ENCODE measurements around the gene PUDP.
A peak's percentile ranks its signal among the peaks of the same experiment; 100 is the strongest.
"Not testable (repeated sequence)": the region's sequence is repeated elsewhere in the genome, so short reads cannot be mapped to it uniquely, and the experiment has no call there.

The PUDP gene

DNA sequence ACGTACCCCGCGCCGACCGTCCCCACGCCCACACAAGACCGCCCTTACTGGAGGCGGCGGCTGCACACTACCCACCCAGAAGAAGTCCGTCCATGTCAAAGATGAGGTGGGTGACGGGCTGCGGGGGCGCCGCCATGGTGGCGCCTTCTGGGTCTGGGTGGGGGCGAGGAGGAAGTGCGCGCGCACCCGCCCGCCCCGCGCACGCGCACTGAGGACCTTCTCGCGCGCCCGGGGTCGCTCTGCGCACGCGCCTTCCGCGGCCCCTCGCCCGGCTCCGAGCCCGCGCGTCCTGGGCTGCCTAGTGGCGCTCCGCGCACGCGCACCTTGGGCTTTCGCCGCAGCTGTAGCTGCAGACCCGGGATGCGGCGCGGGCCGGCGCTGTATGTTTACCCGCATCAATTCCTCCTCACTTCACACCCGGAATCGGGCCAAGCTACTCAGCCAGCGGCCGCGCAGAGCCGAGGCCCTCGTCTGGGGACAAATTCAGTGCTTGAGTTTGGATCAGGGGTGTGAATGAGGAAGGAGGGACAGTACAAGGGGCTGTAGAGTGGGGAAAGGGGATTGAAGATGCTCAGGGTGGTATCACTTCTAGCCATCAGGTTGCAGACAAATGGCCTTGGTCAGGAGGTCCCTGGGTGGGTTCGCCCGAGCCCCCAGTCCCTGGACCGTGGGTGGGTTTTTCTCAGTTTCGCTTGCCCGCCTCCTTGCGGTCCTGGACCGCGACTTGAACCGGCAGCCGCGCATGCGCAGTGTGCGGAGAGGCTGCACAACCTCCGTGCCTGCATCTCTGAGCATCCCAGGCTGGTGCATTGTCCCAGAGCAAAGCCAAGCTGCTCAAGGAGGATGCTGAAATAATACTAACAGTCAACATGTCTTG, at the start of gene PUDP:
TSS of gene PUDP (minus strand) at position 176 of the 877 bp plus-strand sequence. CDS start at position 136, 40 bp downstream.
- DNase-seq: peak; percentile 72
- in situ Hi-C loops (cut with HindIII; ENCODE audit: low pct_ligation_motif_present, low pct_unique_long_range_greater_than_20kb, low sequenced_read_pairs): no loop called here

DNA sequence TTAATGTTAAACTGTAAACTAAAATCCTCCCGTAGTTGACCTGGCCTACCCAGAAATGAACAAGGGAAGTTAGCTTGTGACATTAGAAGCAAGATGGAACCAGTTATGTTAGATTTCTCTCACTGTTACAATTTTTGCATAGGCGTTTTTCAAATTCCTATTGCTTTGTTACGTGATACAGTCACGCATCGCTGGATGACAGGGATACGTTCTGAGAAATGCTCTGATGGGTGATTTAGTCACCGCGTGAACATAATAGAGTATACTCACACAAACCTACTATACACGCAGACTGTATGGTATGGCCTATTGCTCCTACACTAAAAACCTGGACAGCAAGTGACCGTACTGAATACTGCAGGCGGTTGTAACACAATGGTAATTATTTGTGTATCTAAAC, 46.7 kb upstream of the PUDP start:
- no peak for DNase-seq
- in situ Hi-C loops (cut with HindIII; ENCODE audit: low pct_ligation_motif_present, low pct_unique_long_range_greater_than_20kb, low sequenced_read_pairs): no loop called here

DNA sequence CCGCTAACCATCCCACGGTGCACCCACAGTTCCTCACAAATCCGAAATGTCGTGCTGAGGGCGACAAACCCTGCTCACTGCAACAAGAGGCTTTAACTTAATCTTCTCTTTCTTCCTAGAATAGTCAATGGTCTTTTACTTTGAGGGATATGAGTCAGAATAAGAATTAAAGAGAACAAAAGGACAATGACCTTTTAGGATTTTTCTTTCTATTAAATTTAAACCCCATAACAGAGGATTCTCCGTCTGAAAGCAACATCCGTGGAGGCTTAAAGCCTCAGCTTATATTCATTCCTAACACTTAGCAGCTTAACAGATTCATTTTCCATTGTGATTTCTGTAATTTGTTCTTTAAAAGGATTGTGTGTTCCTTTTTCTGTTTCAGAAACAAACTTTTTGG, 44.9 kb upstream of the PUDP start:
- in situ Hi-C loops (cut with HindIII; ENCODE audit: low pct_ligation_motif_present, low pct_unique_long_range_greater_than_20kb, low sequenced_read_pairs): no loop called here
- no peak for DNase-seq

GRCh38 chrX:7191681-7192110, 43.7 kb upstream of the PUDP start:
- no peak for DNase-seq
- in situ Hi-C loops (cut with HindIII; ENCODE audit: low pct_ligation_motif_present, low pct_unique_long_range_greater_than_20kb, low sequenced_read_pairs): no loop called here

DNA sequence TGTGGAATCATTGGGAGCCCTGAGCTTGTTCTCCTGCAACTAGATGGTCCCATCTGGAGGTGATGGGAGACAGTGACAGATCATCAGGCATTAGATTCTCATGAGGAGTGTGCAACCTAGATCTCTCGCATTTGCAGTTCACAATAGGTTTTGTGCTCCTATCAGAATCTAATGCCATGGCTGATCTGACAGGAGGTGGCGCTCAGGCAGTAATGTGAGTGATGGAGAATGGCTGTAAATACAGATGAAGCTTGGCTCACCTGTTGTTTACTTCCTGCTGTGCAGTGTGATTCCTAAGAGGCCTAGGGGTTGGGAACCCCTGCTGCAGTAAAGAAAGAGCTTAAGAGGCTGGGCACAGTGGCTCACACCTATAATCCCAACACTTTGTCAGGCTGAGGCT, 42.2 kb upstream of the PUDP start:
- in situ Hi-C loops (cut with HindIII; ENCODE audit: low pct_ligation_motif_present, low pct_unique_long_range_greater_than_20kb, low sequenced_read_pairs): no loop called here
- DNase-seq: no peak

DNA sequence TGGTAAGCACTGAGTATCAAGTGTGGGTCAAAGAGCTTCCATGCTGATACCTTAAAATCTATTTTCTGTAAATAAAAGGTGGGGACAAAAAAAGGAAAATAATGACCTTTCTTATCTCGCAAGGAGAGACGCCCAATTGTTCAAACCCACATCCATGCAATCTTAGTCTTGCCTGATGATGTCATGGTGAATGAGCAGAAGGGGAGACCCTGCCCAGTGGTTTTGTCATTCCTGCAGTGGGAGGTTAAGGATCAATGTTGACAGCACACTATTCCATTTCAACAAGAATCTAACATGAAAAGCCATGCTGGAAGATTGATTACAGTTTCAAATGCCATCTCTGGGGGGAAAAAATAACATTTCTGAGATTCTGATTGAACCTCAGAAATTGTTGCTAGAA, 40.7 kb upstream of the PUDP start:
- in situ Hi-C loops (cut with HindIII; ENCODE audit: low pct_ligation_motif_present, low pct_unique_long_range_greater_than_20kb, low sequenced_read_pairs): no loop called here
- DNase-seq: no peak

DNA sequence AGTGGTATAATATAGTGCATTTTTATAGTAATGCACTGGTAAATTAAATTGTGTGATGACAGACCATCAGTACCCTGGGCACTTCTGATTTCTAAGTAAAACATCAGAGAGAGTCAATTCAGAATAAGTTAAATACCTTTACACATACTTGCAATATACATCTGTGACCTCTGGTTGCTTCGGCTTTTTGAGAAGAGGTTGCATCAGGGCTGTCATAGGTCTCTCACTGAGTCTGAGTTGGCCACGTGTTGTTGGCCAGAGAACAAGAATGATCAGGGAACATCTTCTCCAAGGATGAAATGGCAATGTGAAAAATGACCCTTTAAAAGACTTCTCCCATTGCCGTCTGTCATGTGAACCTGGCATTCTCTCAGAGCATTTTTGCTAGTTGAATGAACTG, 36.9 kb upstream of the PUDP start:
- DNase-seq: no peak
- in situ Hi-C loops (cut with HindIII; ENCODE audit: low pct_ligation_motif_present, low pct_unique_long_range_greater_than_20kb, low sequenced_read_pairs): no loop called here

DNA sequence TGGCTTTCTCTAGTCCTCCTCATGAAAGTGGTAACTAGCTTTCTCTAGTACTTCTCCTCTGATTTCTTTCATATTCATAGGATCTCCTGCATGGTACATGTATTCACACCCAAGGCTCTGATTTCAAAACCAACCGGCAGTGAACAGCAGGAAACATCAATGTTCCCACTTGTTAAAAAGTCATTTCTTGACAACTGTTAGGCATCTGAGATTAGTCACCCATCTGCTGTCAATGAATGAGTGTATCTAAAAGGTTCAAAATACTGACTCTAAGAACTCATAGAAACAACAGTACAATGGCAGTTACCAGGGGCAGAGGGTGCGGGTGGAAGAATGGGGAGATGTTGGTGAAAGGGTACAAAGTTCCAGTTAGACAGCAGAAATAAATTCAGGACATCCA, 31.5 kb upstream of the PUDP start:
- in situ Hi-C loops (cut with HindIII; ENCODE audit: low pct_ligation_motif_present, low pct_unique_long_range_greater_than_20kb, low sequenced_read_pairs): no loop called here
- DNase-seq: no peak

GRCh38 chrX:7178859-7179258, 30.9 kb upstream of the PUDP start:
- in situ Hi-C loops (cut with HindIII; ENCODE audit: low pct_ligation_motif_present, low pct_unique_long_range_greater_than_20kb, low sequenced_read_pairs); DNase-seq: not testable (repeated sequence)

DNA sequence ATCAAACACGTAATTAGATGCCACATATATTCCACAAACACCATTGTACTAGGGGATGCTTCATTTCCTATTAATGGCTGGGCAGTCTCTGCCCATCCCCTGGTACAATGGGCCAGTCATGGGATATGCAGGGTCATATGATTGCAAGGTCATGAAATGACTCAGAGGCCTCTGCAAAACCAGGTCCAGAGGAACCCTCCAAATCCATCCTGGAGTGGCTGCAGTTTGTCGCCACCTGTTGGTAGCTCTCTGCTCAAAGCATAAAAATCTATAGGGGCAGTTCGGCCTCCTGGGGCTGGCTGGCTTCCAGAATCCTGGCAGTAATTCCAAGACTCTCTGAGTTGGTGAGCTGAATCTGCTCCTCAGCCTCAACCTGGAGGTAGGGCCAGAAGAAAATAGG, 22.9 kb upstream of the PUDP start:
- DNase-seq: peak; percentile 32

DNA sequence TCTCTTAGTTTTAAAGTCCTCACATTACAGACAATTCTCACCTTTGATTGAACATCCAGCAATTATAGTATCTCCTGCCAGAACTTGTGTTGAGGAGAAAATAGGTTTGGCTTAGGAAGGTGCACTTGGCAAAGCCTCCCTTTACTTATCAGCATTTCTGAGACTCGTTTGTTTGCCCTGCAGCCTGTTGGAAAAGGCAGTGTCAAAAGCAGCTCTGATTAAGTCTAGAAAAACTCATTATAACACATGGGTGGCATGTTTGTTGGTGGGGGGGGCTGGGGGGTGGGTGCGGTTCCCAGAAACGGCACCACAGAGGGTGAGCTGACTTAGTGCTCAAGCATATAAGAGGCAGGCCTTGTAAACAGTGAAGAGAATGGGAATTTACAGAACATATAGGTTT, 21.7 kb upstream of the PUDP start:
- no peak for DNase-seq
- in situ Hi-C loops (cut with HindIII; ENCODE audit: low pct_ligation_motif_present, low pct_unique_long_range_greater_than_20kb, low sequenced_read_pairs): no loop called here

More for the DNA sequence above, 22.9 kb upstream of the PUDP start:
- in situ Hi-C loops (cut with HindIII; ENCODE audit: low pct_ligation_motif_present, low pct_unique_long_range_greater_than_20kb, low sequenced_read_pairs): no loop called here

DNA sequence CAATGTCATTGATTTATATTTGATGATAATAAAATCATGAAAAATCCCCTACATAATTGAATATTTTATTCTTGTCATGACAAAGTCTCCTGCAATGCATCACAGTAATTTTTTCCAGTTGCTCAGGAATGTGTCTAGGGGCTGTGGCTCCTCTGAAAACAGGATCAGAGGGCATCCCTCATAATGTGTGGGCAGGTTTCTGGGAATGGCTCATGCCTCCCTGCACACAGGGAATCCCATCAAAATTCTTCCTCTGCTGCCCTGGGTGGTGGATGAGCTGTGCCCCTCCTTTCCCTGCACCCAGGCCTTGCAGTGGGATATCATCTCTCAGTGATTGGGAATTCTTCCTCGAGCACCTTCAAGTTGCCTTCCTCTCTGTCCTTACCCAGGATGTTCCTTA, 20.4 kb upstream of the PUDP start:
- peak; percentile 51 for DNase-seq
- in situ Hi-C loops (cut with HindIII; ENCODE audit: low pct_ligation_motif_present, low pct_unique_long_range_greater_than_20kb, low sequenced_read_pairs): no loop called here

- no peak for DNase-seq
- in situ Hi-C loops (cut with HindIII; ENCODE audit: low pct_ligation_motif_present, low pct_unique_long_range_greater_than_20kb, low sequenced_read_pairs): no loop called here
Measured at GRCh38 chrX:7164174-7164573, 16.2 kb upstream of the PUDP start.

DNA sequence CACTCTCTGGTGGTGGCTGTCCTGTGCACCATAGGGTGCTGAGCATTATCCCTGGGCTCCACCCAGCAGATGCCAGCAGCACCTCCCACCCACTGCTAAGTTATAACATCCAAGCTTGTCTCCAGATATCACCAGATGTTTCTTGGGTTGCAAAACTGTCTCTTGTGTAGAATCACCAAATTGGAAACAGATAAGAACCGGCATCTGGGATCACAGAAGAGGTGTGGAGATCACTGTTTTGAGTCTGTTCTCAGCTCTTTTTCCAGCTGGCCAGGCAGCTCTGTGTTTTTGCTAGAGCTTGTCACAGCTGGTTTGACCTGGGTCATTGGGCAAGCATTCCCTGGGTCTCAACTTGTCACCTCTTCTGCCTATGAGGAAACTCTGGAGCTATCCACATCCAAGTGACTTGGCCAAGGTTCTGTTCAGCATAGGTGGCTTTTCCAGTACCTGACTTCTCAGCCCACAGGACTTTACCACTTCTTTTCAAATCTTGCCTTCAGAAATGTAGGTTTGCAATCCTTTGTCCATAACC, 15.3 kb upstream of the PUDP start:
- in situ Hi-C loops (cut with HindIII; ENCODE audit: low pct_ligation_motif_present, low pct_unique_long_range_greater_than_20kb, low sequenced_read_pairs): no loop called here

GRCh38 chrX:7159149-7159861, 11.4 kb upstream of the PUDP start:
- in situ Hi-C loops (cut with HindIII; ENCODE audit: low pct_ligation_motif_present, low pct_unique_long_range_greater_than_20kb, low sequenced_read_pairs): no loop called here
- no peak for DNase-seq

More for the DNA sequence above, 15.3 kb upstream of the PUDP start:
- no peak for DNase-seq

GRCh38 chrX:7158468-7158990, 10.6 kb upstream of the PUDP start:
- in situ Hi-C loops (cut with HindIII; ENCODE audit: low pct_ligation_motif_present, low pct_unique_long_range_greater_than_20kb, low sequenced_read_pairs): no loop called here
- DNase-seq: peak; percentile 3

DNA sequence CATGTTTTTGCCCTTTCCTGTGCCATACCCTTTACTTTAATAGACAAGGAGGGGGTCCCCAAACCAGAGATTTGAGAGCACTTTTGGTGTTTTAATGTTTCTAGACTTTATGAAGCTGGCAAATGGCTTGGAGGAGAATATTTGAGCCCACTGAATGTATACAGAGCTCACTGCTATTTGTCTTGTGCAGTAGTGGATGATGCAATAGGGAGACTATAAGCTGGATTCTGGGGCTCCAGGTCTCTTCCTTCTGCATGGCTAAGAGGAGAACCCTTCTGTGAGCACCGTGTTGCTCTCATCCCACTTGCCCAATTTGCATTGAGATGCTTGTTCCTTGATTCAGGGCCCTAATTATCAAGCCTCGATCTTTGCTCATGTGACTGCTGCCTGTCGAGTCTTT, 8.9 kb upstream of the PUDP start:
- DNase-seq: no peak
- in situ Hi-C loops (cut with HindIII; ENCODE audit: low pct_ligation_motif_present, low pct_unique_long_range_greater_than_20kb, low sequenced_read_pairs): no loop called here

- in situ Hi-C loops (cut with HindIII; ENCODE audit: low pct_ligation_motif_present, low pct_unique_long_range_greater_than_20kb, low sequenced_read_pairs): no loop called here
- DNase-seq: no peak
Measured at GRCh38 chrX:7155163-7155562, 7.2 kb upstream of the PUDP start.

DNA sequence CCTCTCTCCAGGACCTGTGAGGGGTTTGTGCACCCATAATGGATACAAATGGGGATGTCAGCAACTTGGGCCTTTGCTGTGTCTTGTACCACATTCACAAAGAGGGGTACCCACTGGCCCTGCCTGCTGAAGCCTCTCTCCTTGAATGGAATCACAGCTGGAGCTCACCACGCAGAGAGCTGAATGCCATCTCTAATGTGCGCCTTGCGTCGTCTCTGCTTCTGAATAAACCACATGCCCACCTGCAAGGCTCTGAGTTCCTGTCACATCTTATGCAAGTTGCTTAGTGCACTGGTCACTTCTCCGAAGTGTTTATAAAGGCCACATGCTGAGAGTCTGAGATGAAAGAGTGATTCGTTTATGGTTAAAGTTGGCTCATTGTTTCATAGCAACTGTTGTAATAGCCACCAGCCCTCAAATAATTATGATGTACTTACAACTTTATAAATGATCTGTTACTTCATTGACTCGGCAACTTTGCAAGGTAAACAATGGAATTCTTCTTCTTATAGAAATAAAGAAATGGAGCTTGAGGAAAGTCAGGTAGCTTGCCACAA, 6.2 kb upstream of the PUDP start:
- in situ Hi-C loops (cut with HindIII; ENCODE audit: low pct_ligation_motif_present, low pct_unique_long_range_greater_than_20kb, low sequenced_read_pairs): no loop called here
- DNase-seq: no peak

Measured in ACHN (cell line).